PC-3 (cell line): ENCODE measurements around the gene CHMP4B.

Experiments
- EZH2 ChIP-seq: fragments of 300-600 bp; sonication (generic); IDR thresholded peaks from one replicate; pipeline ENCODE4 v1.6.1; 2017; ENCODE audit warnings: antibody characterized with exemption, mild to moderate bottlenecking, low read length; ENCODE audit not compliant: unreplicated experiment
- TF ChIP-seq, protein P1 (sequence below): fragments of 300-600 bp; sonication (generic); conservative IDR thresholded peaks from 2 replicates; pipeline ENCODE4 v1.5.1; 2017; ENCODE audit warnings: antibody characterized with exemption, low read depth, mild to moderate bottlenecking, low read length

DNA sequence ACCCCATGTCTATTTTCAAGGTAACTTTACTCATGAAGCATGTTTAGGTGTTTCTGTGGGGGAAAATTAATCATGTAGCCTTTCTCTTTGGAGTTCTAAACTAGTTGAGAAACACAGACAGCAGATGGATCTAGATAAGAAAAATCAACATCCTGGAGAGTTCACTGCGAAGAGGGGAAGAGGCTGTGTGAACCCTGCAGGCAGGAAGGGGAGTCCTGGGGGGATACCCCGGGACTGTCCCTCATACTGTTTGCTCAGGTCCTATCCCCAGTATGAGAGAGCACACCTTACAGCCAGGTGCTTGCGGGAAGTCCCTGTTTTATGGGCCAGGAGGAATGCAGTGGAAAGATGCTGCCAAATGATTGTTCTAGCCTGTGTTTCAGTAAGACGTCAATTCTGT is 32.7 kb downstream of the CHMP4B start:
- TF ChIP-seq EZH2, result no peak
- TF ChIP-seq, protein P1, sequence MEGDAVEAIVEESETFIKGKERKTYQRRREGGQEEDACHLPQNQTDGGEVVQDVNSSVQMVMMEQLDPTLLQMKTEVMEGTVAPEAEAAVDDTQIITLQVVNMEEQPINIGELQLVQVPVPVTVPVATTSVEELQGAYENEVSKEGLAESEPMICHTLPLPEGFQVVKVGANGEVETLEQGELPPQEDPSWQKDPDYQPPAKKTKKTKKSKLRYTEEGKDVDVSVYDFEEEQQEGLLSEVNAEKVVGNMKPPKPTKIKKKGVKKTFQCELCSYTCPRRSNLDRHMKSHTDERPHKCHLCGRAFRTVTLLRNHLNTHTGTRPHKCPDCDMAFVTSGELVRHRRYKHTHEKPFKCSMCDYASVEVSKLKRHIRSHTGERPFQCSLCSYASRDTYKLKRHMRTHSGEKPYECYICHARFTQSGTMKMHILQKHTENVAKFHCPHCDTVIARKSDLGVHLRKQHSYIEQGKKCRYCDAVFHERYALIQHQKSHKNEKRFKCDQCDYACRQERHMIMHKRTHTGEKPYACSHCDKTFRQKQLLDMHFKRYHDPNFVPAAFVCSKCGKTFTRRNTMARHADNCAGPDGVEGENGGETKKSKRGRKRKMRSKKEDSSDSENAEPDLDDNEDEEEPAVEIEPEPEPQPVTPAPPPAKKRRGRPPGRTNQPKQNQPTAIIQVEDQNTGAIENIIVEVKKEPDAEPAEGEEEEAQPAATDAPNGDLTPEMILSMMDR, result no peak
